ENCODE measurements around the gene CDK18.

CDK18 gene

DNA sequence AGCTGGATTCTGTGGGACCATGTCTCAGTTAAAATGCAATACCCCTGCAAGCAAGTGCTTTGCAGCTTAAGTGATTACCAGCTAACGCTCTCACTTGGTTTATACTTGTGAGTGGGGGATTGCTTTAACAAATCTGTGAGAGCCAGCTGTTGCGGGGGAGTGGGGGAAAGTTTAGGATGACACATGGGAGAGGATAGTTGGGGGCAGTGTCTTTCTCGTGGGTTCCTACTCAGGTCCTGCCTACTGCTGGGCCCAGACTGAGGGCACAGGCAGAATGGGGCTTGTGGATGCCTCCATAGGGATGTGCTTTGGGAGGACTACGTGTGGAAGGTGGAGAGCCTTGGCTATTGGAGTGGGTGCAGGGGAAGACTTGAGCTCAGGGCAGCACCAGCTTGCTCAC lies 67.3 kb downstream of the CDK18 start:
- no peak for DNase-seq (ENCODE audit: low read depth)
- no peak overlapping the region for H3K4me3 ChIP-seq (replicated peaks; ENCODE audit: low read depth, low read length)
- TF ChIP-seq, protein P1, sequence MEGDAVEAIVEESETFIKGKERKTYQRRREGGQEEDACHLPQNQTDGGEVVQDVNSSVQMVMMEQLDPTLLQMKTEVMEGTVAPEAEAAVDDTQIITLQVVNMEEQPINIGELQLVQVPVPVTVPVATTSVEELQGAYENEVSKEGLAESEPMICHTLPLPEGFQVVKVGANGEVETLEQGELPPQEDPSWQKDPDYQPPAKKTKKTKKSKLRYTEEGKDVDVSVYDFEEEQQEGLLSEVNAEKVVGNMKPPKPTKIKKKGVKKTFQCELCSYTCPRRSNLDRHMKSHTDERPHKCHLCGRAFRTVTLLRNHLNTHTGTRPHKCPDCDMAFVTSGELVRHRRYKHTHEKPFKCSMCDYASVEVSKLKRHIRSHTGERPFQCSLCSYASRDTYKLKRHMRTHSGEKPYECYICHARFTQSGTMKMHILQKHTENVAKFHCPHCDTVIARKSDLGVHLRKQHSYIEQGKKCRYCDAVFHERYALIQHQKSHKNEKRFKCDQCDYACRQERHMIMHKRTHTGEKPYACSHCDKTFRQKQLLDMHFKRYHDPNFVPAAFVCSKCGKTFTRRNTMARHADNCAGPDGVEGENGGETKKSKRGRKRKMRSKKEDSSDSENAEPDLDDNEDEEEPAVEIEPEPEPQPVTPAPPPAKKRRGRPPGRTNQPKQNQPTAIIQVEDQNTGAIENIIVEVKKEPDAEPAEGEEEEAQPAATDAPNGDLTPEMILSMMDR (IDR thresholded peaks at IDR 0.05; ENCODE audit: low read length, missing control alignments): no peak

DNA sequence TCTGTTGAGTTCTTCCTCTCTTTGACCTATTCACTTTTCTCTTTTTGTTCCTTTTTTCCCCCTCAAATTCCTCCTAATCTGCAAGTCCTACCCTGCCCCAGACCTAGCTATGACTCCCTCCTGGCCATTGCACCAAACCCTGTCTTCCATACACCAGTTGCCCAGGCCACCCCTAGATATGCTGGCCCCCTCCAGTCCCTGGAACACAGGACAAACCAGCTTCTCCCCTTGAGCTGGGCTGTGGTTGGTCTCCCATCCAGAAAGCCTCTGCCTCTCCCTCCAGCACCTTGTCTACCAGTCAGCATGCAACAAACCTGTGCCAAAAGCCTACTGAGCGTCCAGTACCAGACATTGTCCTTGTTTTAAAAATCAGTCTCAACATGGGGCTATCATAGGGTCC lies 68.0 kb downstream of the CDK18 start:
- TF ChIP-seq, protein P1 (IDR thresholded peaks at IDR 0.05; ENCODE audit: low read length, missing control alignments): no peak
- no peak overlapping the region for H3K4me3 ChIP-seq (replicated peaks; ENCODE audit: low read depth, low read length)
- no peak for DNase-seq (ENCODE audit: low read depth)

DNA sequence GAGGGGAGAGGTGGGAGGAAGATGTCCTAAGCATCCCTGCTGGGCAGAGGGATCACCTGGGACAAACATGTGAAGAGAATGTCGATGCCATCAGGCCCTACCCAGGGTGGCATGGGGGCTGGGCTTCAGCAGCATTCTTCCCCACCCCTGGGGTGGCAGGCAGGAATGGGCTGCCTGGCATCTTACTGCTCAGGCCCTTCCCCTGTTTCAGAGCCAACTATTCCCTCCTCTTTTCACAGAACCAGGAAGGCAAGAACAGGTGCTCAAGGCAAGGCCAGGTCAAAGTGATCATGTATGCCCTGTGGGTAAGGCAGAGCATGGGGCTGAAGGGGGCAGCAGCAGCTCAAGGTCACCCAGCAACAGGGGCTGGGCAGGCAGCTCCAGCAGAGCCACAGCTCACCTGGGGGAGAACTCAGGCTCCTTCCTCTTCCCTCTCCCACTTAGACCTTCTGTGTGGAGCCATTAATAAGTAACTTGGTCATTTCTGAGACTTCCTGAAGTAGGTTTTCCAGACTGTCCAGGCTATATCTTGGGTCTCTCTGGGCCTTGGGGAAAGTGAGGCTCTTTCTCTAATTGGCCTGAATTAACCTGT lies 70.9 kb downstream of the CDK18 start:
- H3K4me3 ChIP-seq (replicated peaks; ENCODE audit: low read depth, low read length): no peak overlapping the region
- TF ChIP-seq, protein P1 (IDR thresholded peaks at IDR 0.05; ENCODE audit: low read length, missing control alignments): no peak
- DNase-seq (ENCODE audit: low read depth): no peak

DNA sequence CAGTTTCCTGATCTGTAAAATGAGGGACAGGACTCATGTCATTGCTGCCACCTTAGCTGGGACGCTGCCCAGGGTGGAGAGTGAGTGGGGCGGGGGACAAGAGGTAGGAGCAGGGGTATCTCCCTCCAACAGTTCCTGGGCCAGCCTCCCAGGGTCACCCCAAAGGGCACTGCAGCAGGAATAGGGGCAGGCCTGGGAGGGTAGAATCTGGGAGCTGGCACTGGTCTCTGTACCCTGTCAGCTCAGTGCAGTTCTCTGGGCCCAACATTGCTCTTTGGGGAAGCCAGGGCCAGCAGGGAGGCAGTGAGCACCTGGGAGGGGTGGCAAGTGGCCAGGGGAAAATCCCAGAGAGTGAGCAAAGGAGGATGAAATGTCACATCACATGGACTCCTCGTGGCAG lies 71.5 kb downstream of the CDK18 start:
- DNase-seq (ENCODE audit: low read depth): peak; percentile 16
- TF ChIP-seq, protein P1 (IDR thresholded peaks at IDR 0.05; ENCODE audit: low read length, missing control alignments): no peak

DNA sequence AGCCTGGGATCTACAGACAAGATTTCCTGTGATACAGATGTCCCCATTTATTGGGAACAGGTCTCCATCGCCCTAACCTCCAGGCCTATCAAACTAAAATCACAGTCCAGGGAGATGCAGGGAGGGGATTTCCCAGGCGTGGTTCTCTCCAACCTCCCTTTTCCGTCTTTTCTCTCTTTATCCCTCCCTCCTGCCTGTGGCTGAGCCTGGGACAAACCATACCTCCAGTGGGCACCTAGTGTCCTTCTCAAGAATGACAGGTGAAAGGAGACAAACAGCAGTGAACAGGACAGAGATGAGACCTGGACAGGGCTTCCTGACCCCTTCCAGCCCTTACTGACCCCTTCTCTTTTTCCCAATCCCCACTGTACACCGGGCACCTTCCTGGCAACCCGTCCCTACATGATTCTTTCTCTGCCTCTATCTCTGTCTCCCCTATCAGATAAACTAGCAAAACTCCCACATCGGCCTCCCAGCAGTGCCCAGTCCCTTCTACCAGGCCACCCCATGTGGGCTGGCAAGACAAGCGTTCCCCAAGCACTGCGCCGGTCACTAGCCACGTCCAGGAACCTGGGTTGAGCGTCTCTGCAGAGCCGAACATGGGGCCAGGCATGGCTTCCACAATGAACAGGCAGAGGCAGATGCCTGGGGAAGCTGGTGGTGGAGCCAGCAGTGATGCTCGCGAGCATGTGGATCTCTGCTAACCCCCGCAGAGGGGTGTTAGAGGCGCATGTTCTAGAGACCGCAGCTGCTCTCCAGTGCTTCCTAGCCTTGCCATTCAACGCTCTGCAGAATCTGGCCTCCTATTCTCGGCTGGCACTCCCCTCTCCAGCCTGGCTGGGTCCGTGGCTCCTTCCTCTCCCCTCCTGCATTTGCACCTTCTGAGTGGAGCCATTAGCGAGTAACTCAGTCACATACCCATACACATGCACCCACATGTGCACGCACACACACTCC lies 72.6 kb downstream of the CDK18 start:
- TF ChIP-seq, protein P1 (IDR thresholded peaks at IDR 0.05; ENCODE audit: low read length, missing control alignments): no peak

More for the DNA sequence above, 71.5 kb downstream of the CDK18 start:
- no peak overlapping the region for H3K4me3 ChIP-seq (replicated peaks; ENCODE audit: low read depth, low read length)

DNA sequence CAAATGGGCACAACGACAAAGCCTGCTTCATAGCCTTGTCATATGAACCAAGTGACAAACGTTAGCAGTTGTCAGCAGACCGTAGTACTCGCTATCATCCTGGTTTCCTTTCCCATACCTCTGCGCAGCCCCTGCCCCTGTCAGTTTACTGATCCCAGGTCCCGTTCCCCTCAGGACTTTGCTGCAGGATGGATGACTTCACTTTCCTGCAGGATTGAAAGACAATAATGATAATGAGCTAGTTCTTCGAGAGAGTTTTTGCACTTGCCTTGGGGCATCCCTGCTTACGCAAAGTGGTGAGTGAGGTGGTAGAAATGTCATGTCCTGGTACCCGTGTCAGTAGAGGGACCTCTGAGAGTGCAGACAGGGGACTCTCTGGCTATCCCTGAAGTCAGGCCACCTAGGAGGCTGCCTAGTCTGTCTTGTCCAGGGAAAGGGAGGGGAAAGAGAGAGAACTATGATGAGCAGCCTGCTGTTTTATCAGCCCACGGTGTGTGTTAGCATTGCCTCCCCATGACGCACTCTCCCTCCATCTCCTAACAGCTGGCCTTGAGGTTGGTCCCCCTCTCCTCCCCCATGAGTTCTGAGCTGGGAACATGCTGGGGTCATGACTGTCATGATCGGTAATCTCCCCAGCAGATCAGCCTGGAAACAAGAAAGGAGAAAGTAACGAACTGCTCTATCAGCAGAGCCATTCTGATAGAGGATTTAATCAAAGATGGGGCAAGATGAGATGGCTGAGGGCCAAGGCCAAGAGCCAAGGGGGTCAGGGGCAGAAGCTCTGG lies 73.6 kb downstream of the CDK18 start:
- no peak overlapping the region for H3K4me3 ChIP-seq (replicated peaks; ENCODE audit: low read depth, low read length)
- TF ChIP-seq, protein P1 (IDR thresholded peaks at IDR 0.05; ENCODE audit: low read length, missing control alignments): no peak
- DNase-seq (ENCODE audit: low read depth): peak; percentile 23

More for the DNA sequence above, 72.6 kb downstream of the CDK18 start:
- no peak for DNase-seq (ENCODE audit: low read depth)
- H3K4me3 ChIP-seq (replicated peaks; ENCODE audit: low read depth, low read length): no peak overlapping the region
